ENCODE results near the gene CMTR2. TPM values are rescaled to one million over a fixed set of nuclear protein-coding genes. Genes with fewer than 3 reads are reported as not detected.

The CMTR2 gene
- total RNA-seq, 1 experiment from 2014 or later = 26.8 TPM

DNA sequence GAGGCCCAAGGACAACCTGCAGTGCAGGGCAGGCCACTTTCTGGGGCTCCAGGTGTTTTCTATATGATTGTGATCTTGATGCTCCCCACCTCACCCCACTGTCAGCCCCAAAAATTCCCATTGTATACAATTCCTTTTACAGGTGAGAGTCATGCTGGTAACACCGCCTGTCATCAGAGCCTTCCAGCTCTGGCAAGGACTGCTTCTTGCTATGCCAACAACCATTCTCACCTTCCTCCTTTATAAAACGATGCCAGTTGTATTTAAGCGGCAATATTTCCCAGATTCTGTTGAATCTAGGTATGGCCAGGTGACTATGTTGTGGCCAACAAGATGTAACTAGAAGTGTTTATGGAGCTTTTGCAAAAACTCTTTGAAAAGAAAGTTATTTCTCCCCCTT is 38.9 kb upstream of the CMTR2 start:
- Histone ChIP-seq H3K36me3 (ENCODE audit: control insufficient read depth in 1 of 2, insufficient read depth in 2 of 2, low read length in 2 of 2) (no peaks in the 10 kb centered on the region), H2AFZ (ENCODE audit: low read depth, low read length, poor library complexity, severe bottlenecking) (no peak overlapping the region), H3K4me3 (replicated peaks in 1 of 2; ENCODE audit: low read depth in 1 of 2, low read length in 2 of 2) (no peak overlapping the region), H3K9me3 (ENCODE audit: control insufficient read depth in 1 of 2, insufficient read depth in 1 of 2, low read depth in 1 of 2, low read length in 2 of 2) (no peaks in the 10 kb centered on the region), H3K9ac (ENCODE audit: low read length) (no peak overlapping the region), H3K4me2 (ENCODE audit: low read length) (no peak overlapping the region), H3K27me3 (ENCODE audit: insufficient read depth, low read length) (no peaks in the 10 kb centered on the region), H3K4me1 (ENCODE audit: control insufficient read depth in 1 of 2, insufficient read depth in 2 of 2, low read length in 2 of 2) (no peaks in the 10 kb centered on the region), H4K20me1 (ENCODE audit: insufficient read depth) (no peaks in the 10 kb centered on the region), H3K79me2 (ENCODE audit: insufficient read depth, low read length) (no peaks in the 10 kb centered on the region), H3K27ac (ENCODE audit: low read depth, low read length) (no peak overlapping the region), H3K9me2 (ENCODE audit: insufficient read depth) (no peaks in the 10 kb centered on the region)
- ATAC-seq = no peak
- intact Hi-C loops (cut with micrococcal nuclease) = no loop called here
- ChIA-PET RAD21 (ENCODE audit: low non-redundant PET in 1 of 2, low total read pairs in 2 of 2, uncharacterized antibody in 2 of 2, unreplicated experiment in 2 of 2) (no interaction called here), POLR2A (no interaction called here), CTCF (interaction anchor here (2.0 kb wide), 1 partner anchor 16 kb away, joined by 8 read pairs; no protein-coding TSS in a partner anchor)
- no TSS peak for BruUV-seq (replicated peaks)
- no peak for DNase-seq (ENCODE audit: low read depth, low spot score)
- TF ChIP-seq FOSL1 (IDR thresholded peaks at IDR 0.05; ENCODE audit: low read depth) (no peak), EZH2 (IDR thresholded peaks at IDR 0.05) (no peak), JUND (IDR thresholded peaks at IDR 0.05) (no peak), SIN3A (IDR thresholded peaks at IDR 0.05; ENCODE audit: low read depth) (no peak), CBX3 (IDR thresholded peaks at IDR 0.05; ENCODE audit: low read depth) (no peak), ELF1 (IDR thresholded peaks at IDR 0.05; ENCODE audit: borderline replicate concordance, low read depth) (no peak), ZFX (IDR thresholded peaks at IDR 0.05) (no peak), SP1 (IDR thresholded peaks at IDR 0.05; ENCODE audit: low read depth) (no peak), SRF (IDR thresholded peaks at IDR 0.05; ENCODE audit: low read depth) (no peak), POLR2A (IDR thresholded peaks at IDR 0.05; ENCODE audit: borderline replicate concordance, extremely low read depth, insufficient read depth, insufficient read length) (no peak), YY1 (IDR thresholded peaks at IDR 0.05; ENCODE audit: extremely low read depth, insufficient replicate concordance, low read depth, low read length) (no peak), ZNF274 (IDR thresholded peaks at IDR 0.05; ENCODE audit: low read depth, low read length) (no peak)
- TF ChIP-seq, protein P1, sequence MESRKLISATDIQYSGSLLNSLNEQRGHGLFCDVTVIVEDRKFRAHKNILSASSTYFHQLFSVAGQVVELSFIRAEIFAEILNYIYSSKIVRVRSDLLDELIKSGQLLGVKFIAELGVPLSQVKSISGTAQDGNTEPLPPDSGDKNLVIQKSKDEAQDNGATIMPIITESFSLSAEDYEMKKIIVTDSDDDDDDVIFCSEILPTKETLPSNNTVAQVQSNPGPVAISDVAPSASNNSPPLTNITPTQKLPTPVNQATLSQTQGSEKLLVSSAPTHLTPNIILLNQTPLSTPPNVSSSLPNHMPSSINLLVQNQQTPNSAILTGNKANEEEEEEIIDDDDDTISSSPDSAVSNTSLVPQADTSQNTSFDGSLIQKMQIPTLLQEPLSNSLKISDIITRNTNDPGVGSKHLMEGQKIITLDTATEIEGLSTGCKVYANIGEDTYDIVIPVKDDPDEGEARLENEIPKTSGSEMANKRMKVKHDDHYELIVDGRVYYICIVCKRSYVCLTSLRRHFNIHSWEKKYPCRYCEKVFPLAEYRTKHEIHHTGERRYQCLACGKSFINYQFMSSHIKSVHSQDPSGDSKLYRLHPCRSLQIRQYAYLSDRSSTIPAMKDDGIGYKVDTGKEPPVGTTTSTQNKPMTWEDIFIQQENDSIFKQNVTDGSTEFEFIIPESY (IDR thresholded peaks at IDR 0.05; ENCODE audit: extremely low read depth, insufficient replicate concordance, low read length) = no peak
- TF ChIP-seq, protein P2, sequence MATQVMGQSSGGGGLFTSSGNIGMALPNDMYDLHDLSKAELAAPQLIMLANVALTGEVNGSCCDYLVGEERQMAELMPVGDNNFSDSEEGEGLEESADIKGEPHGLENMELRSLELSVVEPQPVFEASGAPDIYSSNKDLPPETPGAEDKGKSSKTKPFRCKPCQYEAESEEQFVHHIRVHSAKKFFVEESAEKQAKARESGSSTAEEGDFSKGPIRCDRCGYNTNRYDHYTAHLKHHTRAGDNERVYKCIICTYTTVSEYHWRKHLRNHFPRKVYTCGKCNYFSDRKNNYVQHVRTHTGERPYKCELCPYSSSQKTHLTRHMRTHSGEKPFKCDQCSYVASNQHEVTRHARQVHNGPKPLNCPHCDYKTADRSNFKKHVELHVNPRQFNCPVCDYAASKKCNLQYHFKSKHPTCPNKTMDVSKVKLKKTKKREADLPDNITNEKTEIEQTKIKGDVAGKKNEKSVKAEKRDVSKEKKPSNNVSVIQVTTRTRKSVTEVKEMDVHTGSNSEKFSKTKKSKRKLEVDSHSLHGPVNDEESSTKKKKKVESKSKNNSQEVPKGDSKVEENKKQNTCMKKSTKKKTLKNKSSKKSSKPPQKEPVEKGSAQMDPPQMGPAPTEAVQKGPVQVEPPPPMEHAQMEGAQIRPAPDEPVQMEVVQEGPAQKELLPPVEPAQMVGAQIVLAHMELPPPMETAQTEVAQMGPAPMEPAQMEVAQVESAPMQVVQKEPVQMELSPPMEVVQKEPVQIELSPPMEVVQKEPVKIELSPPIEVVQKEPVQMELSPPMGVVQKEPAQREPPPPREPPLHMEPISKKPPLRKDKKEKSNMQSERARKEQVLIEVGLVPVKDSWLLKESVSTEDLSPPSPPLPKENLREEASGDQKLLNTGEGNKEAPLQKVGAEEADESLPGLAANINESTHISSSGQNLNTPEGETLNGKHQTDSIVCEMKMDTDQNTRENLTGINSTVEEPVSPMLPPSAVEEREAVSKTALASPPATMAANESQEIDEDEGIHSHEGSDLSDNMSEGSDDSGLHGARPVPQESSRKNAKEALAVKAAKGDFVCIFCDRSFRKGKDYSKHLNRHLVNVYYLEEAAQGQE (IDR thresholded peaks at IDR 0.05; ENCODE audit: low read depth) = no peak
- TF ChIP-seq, protein P3, sequence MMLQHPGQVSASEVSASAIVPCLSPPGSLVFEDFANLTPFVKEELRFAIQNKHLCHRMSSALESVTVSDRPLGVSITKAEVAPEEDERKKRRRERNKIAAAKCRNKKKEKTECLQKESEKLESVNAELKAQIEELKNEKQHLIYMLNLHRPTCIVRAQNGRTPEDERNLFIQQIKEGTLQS (IDR thresholded peaks at IDR 0.05) = no peak
- TF ChIP-seq, protein P4, sequence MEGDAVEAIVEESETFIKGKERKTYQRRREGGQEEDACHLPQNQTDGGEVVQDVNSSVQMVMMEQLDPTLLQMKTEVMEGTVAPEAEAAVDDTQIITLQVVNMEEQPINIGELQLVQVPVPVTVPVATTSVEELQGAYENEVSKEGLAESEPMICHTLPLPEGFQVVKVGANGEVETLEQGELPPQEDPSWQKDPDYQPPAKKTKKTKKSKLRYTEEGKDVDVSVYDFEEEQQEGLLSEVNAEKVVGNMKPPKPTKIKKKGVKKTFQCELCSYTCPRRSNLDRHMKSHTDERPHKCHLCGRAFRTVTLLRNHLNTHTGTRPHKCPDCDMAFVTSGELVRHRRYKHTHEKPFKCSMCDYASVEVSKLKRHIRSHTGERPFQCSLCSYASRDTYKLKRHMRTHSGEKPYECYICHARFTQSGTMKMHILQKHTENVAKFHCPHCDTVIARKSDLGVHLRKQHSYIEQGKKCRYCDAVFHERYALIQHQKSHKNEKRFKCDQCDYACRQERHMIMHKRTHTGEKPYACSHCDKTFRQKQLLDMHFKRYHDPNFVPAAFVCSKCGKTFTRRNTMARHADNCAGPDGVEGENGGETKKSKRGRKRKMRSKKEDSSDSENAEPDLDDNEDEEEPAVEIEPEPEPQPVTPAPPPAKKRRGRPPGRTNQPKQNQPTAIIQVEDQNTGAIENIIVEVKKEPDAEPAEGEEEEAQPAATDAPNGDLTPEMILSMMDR (IDR thresholded peaks at IDR 0.05 in 2 of 3, conservative IDR thresholded peaks at IDR 0.05 in 1 of 3; ENCODE audit: borderline replicate concordance in 1 of 3, insufficient read depth in 1 of 3, low read depth in 2 of 3, low read length in 2 of 3) = no peak
- TF ChIP-seq, protein P5, sequence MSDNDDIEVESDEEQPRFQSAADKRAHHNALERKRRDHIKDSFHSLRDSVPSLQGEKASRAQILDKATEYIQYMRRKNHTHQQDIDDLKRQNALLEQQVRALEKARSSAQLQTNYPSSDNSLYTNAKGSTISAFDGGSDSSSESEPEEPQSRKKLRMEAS (IDR thresholded peaks at IDR 0.05) = no peak

Data from HCT116 (cell line).